SIG-M5 treated with dmso at 0.1 percent for 504 hours (cell line): ENCODE results near the gene ACYP2.
A peak's percentile ranks its signal among the peaks of the same experiment; 100 is the strongest.
"Not testable (repeated sequence)": the region's sequence is repeated elsewhere in the genome, so short reads cannot be mapped to it uniquely, and the experiment has no call there.

Source experiments
- DNase-seq: peaks from one replicate; lab custom pipeline; 2025; ENCODE audit not compliant: unreplicated experiment; lab: John Stamatoyannopoulos, UW

ACYP2 gene

GRCh38 chr2:54262015-54262765 lies 146.8 kb downstream of the ACYP2 start:
- no peak for DNase-seq

DNA sequence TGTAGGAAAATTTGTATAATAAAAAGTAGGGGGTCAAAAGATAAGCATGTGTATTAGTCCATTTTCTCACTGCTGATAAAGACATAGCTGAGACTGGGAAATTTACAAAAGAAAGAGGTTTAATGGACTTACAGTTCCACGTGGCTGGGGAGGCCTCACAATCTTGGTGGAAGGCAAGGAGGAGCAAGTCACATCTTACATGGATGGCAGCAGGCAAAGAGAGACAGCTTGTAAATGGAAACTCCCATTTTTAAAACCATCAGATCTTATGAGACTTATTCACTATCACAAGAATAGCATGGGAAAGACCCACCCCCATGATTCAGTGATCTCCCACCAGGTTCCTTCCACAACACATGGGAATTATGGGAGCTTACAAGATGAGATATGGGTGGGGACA lies 149.7 kb downstream of the ACYP2 start:
- DNase-seq: not testable (repeated sequence)

DNA sequence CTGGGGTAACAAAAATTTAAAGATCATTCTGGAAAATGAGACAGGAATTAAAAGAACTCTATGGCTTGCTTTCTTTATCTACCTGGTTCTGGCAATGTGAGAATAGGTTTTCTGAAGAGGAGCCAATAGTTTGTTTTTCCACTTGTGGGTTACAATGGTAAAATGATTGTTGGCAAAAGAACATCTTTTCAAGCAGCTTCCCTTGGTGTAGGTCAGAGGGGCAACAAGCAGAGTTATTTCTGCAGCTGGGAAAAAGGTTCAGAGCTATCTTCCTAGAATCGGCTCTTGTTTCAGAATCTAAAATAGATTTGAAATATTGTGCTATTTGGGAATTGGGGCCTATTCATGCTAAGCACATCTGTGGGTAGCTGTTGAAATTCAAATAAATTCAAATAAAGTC lies 152.2 kb downstream of the ACYP2 start:
- no peak for DNase-seq

DNA sequence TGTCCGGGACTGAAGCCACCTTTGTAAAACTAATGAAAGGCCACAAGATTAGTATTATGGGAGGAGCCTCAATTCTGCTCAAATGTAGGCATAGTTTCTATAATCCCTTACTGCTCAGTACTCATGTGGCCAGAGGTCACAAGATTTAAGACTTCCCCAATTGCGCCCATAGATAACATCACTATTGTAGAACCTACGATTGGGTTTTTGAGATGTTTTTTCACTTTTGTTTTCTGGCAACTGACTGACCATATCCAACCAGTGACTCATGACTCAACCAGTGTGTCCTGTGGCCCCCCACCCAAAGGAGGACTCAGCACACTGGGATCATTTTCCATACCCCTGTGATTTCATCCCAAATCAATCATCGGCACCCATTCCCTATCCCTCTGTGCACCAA lies 155.8 kb downstream of the ACYP2 start:
- no peak for DNase-seq

DNA sequence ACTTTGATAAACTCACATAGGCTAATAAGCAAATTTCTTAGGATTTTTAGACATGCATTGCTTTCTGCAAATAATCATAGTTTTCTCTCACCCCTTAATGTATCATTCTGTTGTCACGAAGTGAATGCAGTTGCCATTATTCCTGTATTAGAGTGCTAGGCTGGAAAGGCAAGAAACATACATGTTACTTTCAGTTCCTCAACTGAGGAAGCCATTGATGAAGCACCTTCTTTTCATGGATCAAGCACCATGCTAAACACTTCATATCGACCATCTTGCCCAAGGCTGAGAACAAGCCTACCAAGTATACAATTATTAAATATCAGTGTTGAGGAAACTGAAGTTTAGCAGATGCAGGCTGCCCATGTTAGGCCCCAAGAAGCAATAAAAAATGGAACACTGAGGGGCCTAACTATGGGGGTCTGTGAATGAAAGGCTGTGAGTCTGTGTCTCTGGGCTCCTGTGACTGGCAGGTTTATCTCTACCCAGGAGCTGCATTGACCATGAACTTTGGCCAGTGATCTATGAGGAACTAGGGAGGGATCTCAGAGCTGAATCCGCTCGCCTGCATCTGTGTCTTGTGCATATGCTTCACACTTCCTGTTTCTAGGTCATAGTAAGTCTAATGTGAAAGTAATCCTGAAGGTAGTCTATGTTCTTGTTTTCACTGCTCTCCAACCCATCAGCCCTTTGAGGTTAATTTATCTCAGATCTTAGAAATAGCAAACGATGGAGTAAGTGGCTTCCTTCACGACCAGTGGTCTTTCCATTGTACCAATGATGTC lies 156.6 kb downstream of the ACYP2 start:
- DNase-seq: peak; percentile 12

GRCh38 chr2:54274781-54275242 lies 159.4 kb downstream of the ACYP2 start:
- no peak for DNase-seq

DNA sequence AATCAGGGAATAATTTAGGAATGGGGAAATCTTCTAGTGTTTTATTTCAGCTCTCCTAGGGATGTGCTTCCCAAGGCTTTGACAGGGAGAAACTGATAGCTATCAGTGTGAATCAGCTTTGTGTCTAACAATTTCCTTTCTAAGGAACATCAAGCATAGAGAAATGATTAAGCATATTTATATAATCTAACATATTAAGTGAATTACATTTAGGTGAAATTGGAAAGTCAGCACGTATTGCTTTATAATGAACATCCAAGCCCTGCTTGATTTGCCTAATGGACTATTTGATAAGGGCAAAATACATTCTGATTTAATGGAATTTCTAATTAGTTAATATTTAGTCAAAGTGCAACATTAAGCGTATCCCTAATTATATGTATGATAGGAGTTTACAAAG lies 160.1 kb downstream of the ACYP2 start:
- DNase-seq: no peak

- no peak for DNase-seq
Observed at GRCh38 chr2:54279385-54279784, 164.0 kb downstream of the ACYP2 start.

DNA sequence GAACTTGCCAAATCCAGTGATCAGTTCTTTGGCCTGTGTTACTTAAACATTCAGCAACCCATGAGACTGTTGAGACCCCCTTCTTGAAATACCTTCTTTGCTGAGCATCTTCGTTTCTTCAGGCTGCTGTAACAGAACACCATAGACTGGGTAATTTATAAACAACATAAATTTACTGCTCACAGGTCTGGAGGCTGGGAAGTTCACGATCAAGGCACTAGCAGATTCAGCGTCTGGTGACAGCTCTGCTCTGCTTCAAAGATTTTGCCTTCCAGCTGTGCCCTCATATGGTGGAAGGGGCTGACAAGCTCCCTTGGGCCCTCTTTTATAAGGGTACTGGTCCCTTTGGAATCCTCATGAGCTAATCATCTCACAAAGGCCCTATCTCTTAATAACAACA lies 169.4 kb downstream of the ACYP2 start:
- no peak for DNase-seq

GRCh38 chr2:54285451-54285850 lies 170.0 kb downstream of the ACYP2 start:
- no peak for DNase-seq

DNA sequence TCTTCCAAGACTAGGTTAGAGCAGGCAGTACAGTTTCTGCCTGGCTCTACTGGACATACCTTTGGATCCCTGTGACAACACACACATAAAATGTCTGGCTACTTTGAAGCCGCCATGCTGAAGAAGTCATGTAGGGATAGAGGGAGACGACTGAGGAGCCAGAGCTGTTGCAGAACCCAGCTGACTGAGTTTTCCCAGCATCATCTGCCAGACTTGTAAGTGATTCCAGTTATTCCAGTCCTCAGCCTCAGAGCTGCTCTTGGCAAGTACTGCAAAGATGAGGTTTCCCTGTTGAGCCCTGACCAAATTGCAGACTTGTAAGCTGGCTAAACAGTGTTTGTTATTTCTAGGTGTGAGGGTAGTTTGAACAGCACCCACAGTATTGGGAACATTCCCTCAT lies 172.1 kb downstream of the ACYP2 start:
- DNase-seq: no peak

GRCh38 chr2:54289917-54290316 lies 174.5 kb downstream of the ACYP2 start:
- DNase-seq: no peak

GRCh38 chr2:54290356-54291025 lies 175.1 kb downstream of the ACYP2 start:
- DNase-seq: no peak

- DNase-seq: not testable (repeated sequence)
Observed at GRCh38 chr2:54294665-54295064, 179.2 kb downstream of the ACYP2 start.

GRCh38 chr2:54295911-54296310 lies 180.5 kb downstream of the ACYP2 start:
- no peak for DNase-seq

GRCh38 chr2:54298514-54298913 lies 183.1 kb downstream of the ACYP2 start:
- DNase-seq: no peak

- DNase-seq: no peak
Observed at GRCh38 chr2:54303631-54304030, 188.2 kb downstream of the ACYP2 start.

DNA sequence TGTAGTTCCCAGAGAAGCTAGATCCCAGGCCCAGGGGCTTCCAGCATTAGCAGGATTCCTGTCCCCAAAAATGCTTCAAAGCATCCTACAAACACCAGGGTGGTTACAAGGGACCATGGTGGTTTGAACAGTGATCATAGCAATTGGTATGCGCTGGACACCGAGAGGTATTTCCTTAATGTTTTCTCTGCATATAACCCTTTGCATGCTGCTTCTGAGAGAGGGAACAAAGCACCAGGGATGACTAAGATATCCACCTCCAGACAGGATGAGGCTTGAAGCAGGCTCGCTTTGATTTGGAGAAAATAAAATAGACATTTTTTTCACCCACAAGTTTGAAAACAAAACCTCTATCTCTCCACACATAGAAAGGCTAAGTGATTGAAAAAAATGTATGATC lies 191.1 kb downstream of the ACYP2 start:
- no peak for DNase-seq

DNA sequence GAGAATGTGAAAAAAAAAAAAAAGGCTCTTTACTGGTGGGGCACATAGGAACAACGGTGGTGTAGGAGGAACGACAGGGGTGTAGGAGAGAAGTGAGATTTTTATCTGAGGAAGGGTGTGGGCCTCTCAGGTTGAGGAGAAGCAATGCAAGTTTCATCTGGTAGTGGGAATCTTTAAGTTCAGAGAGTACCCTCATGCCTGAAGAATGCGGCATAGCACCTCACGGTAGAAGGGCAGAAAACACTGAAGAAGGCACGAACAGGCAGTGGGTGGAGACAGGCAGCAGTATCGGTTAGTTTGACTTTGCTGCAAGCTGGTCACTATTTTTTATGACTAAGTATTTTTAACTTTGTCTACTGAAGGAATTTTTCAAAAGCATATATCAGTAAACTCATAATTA lies 192.8 kb downstream of the ACYP2 start:
- no peak for DNase-seq

DNA sequence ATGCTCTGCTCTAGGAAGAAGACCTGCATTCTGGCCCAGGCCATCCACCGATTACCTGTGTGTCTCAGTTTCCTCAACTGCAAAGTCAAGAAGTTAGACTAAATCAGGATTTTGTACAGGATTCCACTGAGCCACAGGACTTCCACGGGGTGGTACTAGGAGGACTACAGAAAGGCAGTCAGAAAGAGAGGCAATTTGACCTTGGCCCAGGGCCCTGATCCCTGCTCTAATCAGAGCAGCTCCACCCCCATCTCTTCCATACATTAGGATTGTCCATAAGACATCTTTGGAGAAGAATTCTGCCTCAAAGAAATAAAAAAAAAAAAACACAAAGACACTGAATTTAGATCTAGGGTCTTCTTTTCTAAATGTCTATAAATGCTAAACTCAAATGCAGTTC lies 193.4 kb downstream of the ACYP2 start:
- no peak for DNase-seq

- DNase-seq: no peak
Observed at GRCh38 chr2:54310311-54310710, 194.9 kb downstream of the ACYP2 start.

DNA sequence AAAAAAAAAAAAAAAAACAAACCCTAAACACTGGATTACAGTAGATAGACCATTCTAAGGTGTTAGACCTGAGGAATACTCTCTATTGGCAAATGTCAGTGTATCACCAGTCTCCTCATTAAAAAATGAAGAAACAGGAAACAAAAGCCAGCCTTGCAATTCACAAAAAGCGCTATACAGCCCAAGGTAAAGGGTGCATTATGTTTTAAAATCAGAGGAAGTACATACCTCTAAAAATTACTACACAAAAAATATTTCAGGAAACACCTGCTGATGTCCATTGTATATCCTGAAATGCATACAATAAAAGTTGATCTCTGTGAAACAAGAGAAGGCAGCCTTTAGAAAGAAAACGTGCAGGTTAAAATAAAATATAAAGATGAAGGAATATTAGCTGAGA lies 195.5 kb downstream of the ACYP2 start:
- DNase-seq: no peak
